ENCODE results near the gene TSSK6. TPM values are rescaled to one million over a fixed set of nuclear protein-coding genes. Genes with fewer than 3 reads are reported as not detected.

TSSK6 gene
- total RNA-seq, 1 donor from 2014 or later: 6.4 TPM

DNA sequence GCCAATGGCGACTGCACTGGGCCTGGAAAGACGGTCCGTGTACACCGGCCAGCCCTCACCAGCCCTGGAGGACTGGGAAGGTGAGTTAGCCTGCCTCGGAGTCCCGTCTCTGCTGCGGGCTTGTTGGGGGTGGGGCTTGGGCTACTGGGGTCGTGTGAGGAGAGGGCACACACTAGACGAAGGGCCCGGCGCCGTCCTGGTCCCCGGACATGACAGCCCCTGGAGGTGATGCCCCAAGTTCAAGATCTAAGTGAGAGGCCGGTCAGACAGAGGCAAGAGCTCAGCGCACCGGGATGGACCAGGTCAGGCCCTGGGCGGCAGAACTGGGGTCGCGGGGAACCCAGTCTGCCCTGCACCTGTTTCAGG lies 24.3 kb upstream of the TSSK6 start:
- no peak overlapping the region for H3K4me3 ChIP-seq (ENCODE audit: low read depth, low read length)
- no peak for DNase-seq (ENCODE audit: low read depth)
- no peaks in the 10 kb centered on the region for H3K36me3 ChIP-seq (ENCODE audit: control insufficient read depth, insufficient read depth, low read length)

DNA sequence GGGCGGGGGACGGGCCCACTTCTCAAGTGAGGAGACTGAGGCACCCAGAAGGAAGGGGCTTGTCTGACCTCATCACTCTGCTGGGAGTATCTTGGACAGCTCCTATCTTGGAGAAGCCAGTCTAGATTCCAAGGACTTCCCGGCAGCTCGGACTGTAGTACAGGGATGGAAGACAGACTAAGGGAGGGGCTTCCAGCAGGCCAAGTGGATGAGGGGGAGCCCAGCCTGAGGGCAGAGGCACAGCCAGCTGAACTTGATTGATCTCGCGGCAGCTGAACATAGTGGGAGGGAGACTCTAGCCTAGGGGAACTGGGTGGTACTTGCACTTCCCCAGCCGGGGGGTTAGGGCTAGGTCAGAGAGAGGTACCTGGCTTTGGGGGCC lies 23.4 kb upstream of the TSSK6 start:
- H3K4me3 ChIP-seq (ENCODE audit: low read depth, low read length): no peak overlapping the region
- DNase-seq (ENCODE audit: low read depth): no peak
- H3K36me3 ChIP-seq (ENCODE audit: control insufficient read depth, insufficient read depth, low read length): no peaks in the 10 kb centered on the region
- TF ChIP-seq, protein P1, sequence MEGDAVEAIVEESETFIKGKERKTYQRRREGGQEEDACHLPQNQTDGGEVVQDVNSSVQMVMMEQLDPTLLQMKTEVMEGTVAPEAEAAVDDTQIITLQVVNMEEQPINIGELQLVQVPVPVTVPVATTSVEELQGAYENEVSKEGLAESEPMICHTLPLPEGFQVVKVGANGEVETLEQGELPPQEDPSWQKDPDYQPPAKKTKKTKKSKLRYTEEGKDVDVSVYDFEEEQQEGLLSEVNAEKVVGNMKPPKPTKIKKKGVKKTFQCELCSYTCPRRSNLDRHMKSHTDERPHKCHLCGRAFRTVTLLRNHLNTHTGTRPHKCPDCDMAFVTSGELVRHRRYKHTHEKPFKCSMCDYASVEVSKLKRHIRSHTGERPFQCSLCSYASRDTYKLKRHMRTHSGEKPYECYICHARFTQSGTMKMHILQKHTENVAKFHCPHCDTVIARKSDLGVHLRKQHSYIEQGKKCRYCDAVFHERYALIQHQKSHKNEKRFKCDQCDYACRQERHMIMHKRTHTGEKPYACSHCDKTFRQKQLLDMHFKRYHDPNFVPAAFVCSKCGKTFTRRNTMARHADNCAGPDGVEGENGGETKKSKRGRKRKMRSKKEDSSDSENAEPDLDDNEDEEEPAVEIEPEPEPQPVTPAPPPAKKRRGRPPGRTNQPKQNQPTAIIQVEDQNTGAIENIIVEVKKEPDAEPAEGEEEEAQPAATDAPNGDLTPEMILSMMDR (IDR thresholded peaks at IDR 0.05; ENCODE audit: insufficient read depth, low read length, poor library complexity, severe bottlenecking): no peak
- peaks cover 50% of the 10 kb centered on the region for H3K27me3 ChIP-seq (ENCODE audit: control insufficient read depth, insufficient read depth, low read length)

More for the DNA sequence above, 24.3 kb upstream of the TSSK6 start:
- peaks cover 46% of the 10 kb centered on the region for H3K27me3 ChIP-seq (ENCODE audit: control insufficient read depth, insufficient read depth, low read length)
- TF ChIP-seq, protein P1 (IDR thresholded peaks at IDR 0.05; ENCODE audit: insufficient read depth, low read length, poor library complexity, severe bottlenecking): no peak

DNA sequence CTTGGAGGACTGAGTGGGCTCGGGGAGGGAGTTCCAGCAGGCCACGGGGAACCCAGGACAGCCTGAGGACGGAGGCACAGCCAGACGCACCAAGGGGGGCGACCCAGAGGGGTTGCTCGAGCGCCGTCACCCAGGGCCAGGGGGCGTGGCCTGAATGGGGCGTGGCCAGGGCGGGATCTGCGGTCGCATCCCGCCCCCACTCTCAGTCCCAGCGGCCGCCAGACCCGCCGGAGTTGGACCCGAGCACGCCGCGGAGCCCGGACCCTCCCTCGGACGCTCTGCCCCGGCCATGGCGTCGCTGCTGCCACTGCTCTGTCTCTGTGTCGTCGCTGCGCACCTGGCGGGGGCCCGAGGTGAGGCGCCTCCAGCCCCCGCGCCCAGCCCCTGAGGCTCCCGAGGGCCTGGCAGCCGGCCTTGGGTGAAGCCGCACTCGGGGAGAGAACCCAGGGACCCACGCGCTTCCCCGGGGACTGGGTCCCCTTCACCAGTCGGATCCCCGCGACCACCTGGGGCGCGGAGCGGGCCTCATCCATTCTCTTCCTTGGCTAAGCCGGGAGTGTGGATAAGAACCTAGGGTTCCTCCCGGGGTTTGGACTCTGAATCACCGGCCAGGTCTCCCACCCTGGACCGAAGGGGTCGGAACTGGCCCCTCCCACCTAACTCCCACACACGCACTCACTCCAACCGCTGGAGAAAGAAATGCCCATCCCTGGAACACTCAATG lies 22.9 kb upstream of the TSSK6 start, which contains the start of gene CILP2:
CILP2 (plus strand) TSS at position 205 of the 724 bp plus-strand sequence; CDS start at position 290, 85 bp downstream.
- DNase-seq (ENCODE audit: low read depth): no peak
- no peak within 1 kb of the TSS for H3K4me3 ChIP-seq (ENCODE audit: low read depth, low read length)
- no peaks in the 10 kb centered on the region for H3K36me3 ChIP-seq (ENCODE audit: control insufficient read depth, insufficient read depth, low read length)
- peaks cover 50% of the 10 kb centered on the region for H3K27me3 ChIP-seq (ENCODE audit: control insufficient read depth, insufficient read depth, low read length)
- TF ChIP-seq, protein P1 (IDR thresholded peaks at IDR 0.05; ENCODE audit: insufficient read depth, low read length, poor library complexity, severe bottlenecking): no peak

DNA sequence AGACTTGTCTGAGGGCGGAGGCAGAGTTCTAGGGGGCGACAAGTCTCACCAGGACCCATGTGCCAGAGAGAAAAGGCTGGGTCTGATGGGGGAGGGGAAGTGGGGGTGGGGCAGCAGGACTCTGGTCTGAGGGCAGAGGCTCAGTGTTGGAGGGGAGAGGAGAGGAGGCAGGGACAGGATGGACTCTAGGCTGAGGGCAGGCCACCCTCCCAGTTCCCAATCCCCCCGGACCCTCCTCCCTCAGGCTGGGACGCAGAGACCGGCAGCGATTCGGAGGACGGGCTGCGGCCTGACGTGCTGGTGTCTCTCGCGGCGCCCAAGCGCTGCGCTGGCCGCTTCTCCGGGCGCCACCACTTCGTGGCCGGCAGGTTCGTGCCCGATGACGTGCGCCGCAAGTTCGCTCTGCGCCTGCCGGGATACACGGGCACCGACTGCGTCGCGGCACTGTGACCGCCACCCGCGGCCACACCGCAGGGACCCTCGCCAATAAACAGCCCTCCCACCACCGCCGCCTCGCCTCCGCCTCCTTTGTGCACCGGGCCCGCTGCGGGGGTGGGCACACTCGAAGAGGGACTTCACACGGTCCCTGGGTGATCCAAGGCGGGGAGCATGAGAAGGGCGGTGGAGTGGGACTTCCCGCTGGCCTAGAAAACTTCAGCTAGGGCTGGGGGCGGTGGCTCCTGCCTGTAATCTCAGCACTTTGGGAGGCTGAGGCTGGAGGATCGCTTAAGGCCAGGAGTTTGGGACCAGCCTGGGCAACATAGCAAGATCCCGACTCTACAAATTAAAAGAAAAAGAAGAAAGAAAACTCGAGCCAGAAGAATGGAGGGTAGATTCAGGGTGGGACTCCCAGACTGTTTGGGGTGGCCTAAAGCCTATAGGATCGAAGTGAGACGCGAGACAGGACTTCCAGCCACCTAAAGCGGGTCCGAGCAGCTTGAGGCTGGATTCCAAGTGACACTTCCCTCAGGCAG lies 22.0 kb upstream of the TSSK6 start:
- Histone ChIP-seq H3K27me3 (ENCODE audit: control insufficient read depth, insufficient read depth, low read length) (peaks cover 50% of the 10 kb centered on the region), H3K4me3 (ENCODE audit: low read depth, low read length) (no peak overlapping the region), H3K36me3 (ENCODE audit: control insufficient read depth, insufficient read depth, low read length) (no peaks in the 10 kb centered on the region)

DNA sequence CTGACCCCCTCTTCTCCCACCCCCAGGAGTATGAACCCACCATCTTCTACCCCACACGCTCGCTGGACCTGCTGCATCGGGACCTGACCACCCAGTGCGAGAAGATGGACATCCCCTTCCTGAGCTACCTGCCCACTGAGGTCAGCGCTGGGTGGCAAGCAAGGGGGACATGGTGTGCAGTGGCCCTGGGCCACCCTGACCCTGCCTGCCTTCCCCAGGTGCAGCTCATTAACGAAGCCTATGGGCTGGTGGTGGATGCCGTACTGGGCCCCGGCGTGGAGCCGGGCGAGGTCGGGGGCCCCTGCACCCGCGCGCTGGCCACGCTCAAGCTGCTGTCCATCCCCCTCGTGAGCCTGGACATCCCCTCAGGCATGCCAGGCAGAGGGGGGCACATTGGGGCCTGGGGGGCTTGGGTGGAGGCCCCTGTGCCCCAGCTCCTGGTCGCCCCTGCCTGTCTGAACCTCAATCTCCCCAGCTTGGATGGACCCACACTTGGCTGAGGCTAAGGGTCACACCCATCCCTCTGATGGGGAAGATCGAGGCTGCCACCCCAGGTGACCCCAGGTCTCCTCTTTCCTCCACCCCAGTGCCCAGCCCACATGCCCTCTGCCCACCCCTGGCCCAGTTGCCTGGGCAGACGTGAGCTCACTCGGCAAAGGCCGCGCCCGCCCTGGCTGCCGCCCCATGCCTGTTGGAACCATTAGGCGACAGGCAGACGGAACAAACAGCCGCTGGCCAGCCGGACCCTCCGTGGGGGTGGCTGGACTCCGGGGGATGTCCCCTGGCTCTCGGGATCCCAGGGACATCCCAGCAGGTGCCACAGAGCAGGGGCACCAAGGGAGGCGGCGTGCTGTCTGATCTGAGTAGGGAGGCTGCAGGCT lies 20.2 kb upstream of the TSSK6 start:
- no peak for DNase-seq (ENCODE audit: low read depth)
- H3K27me3 ChIP-seq (ENCODE audit: control insufficient read depth, insufficient read depth, low read length): peaks cover 40% of the 10 kb centered on the region
- TF ChIP-seq, protein P1 (IDR thresholded peaks at IDR 0.05; ENCODE audit: insufficient read depth, low read length, poor library complexity, severe bottlenecking): no peak
- no peaks in the 10 kb centered on the region for H3K36me3 ChIP-seq (ENCODE audit: control insufficient read depth, insufficient read depth, low read length)
- H3K4me3 ChIP-seq (ENCODE audit: low read depth, low read length): no peak overlapping the region

More for the DNA sequence above, 22.0 kb upstream of the TSSK6 start:
- DNase-seq (ENCODE audit: low read depth): no peak
- TF ChIP-seq, protein P1 (IDR thresholded peaks at IDR 0.05; ENCODE audit: insufficient read depth, low read length, poor library complexity, severe bottlenecking): no peak

Data from kidney epithelial cell (primary cell).